Mesenchymal stem cell (in vitro differentiated cells and primary cell): Measurements from ENCODE around the gene ARHGEF5.
"Not testable (repeated sequence)": the region's sequence is repeated elsewhere in the genome, so short reads cannot be mapped to it uniquely, and the experiment has no call there.

ENCODE experiments used
- DNase-seq: peaks from one replicate; pipeline ENCODE4 v3.0.0-alpha.2; 2013
- H2AFZ ChIP-seq: one replicate; pipeline ENCODE4 v1.6.1; 2013; ENCODE audit warnings: low read depth, mild to moderate bottlenecking, control low read depth, inconsistent platforms, low read length, moderate library complexity
- H2AK5ac ChIP-seq: 2 replicates; pipeline ENCODE4 v1.6.1; 2013; ENCODE audit warnings: low read length, moderate library complexity, mild to moderate bottlenecking, inconsistent platforms; ENCODE audit not compliant: severe bottlenecking
- H2BK120ac ChIP-seq: one replicate; pipeline ENCODE4 v1.6.1; 2013; ENCODE audit warnings: low read depth, mild to moderate bottlenecking, inconsistent platforms, low read length, moderate library complexity
- H2BK12ac ChIP-seq, 2 experiments: one replicate each; pipeline ENCODE4 v1.6.1; 2013; ENCODE audit warnings: inconsistent platforms in 2 of 2, low read length in 2 of 2, mild to moderate bottlenecking in 2 of 2, moderate library complexity in 2 of 2, control low read depth in 1 of 2
- H2BK15ac ChIP-seq: one replicate; pipeline ENCODE4 v1.6.1; 2013; ENCODE audit warnings: mild to moderate bottlenecking, low read depth, inconsistent platforms; ENCODE audit not compliant: poor library complexity, severe bottlenecking
- H2BK5ac ChIP-seq: 2 replicates; pipeline ENCODE4 v1.6.1; 2013; ENCODE audit warnings: low read depth, mild to moderate bottlenecking, low read length, control low read depth, inconsistent platforms; ENCODE audit not compliant: poor library complexity, severe bottlenecking
- H3K14ac ChIP-seq, 2 experiments: one replicate each; pipeline ENCODE4 v1.6.1; 2013; ENCODE audit warnings: inconsistent platforms in 2 of 2, low read length in 2 of 2, control low read depth in 1 of 2, mild to moderate bottlenecking in 1 of 2, moderate library complexity in 1 of 2
- H3K18ac ChIP-seq, 2 experiments: one replicate each; pipeline ENCODE4 v1.6.1; 2013; ENCODE audit warnings: inconsistent platforms in 2 of 2, low read length in 2 of 2, control low read depth in 1 of 2, low read depth in 1 of 2, mild to moderate bottlenecking in 1 of 2
- H3K23ac ChIP-seq, 2 experiments: one replicate each; pipeline ENCODE4 v1.6.1; 2013; ENCODE audit warnings: inconsistent platforms in 2 of 2, low read length in 2 of 2, mild to moderate bottlenecking in 2 of 2, moderate library complexity in 2 of 2, control low read depth in 1 of 2
- H3K27ac ChIP-seq: 2 replicates; pipeline ENCODE4 v1.5.1; 2013; ENCODE audit warnings: mild to moderate bottlenecking, moderate library complexity, low read length, control low read depth, inconsistent platforms; ENCODE audit not compliant: poor library complexity, severe bottlenecking
- H3K27me3 ChIP-seq, 2 experiments: 2 replicates each; pipeline versions ENCODE4 v1.6.1 to v1.7.0; 2013; ENCODE audit warnings: low read length in 2 of 2, mild to moderate bottlenecking in 2 of 2, moderate library complexity in 2 of 2, control low read depth in 1 of 2, inconsistent platforms in 1 of 2; ENCODE audit not compliant: control insufficient read depth in 1 of 2, insufficient read depth in 1 of 2
- H3K36me3 ChIP-seq, 2 experiments: 2 replicates each; pipeline versions ENCODE4 v1.6.1 to v1.7.0; 2013; ENCODE audit warnings: low read length in 2 of 2, control low read depth in 1 of 2, inconsistent platforms in 1 of 2, low read depth in 1 of 2, mild to moderate bottlenecking in 1 of 2; ENCODE audit not compliant: insufficient read depth in 2 of 2, control insufficient read depth in 1 of 2
- H3K4ac ChIP-seq, 2 experiments: one replicate each; pipeline ENCODE4 v1.6.1; 2013; ENCODE audit warnings: inconsistent platforms in 2 of 2, low read length in 2 of 2, mild to moderate bottlenecking in 2 of 2, moderate library complexity in 2 of 2, control low read depth in 1 of 2, low read depth in 1 of 2
- H3K4me1 ChIP-seq: 2 replicates; pipeline ENCODE4 v1.6.1; 2013; ENCODE audit warnings: low read depth, low read length, control low read depth; ENCODE audit not compliant: control insufficient read depth, insufficient read depth
- H3K4me2 ChIP-seq: 2 replicates; pipeline ENCODE4 v1.6.1; 2013; ENCODE audit warnings: low read length, mild to moderate bottlenecking, inconsistent platforms; ENCODE audit not compliant: poor library complexity, severe bottlenecking
- H3K4me3 ChIP-seq, 2 experiments: 2 replicates each; pipeline versions ENCODE4 v1.5.1 to v1.7.0; 2013; ENCODE audit warnings: low read length in 2 of 2, mild to moderate bottlenecking in 2 of 2, control low read depth in 1 of 2, low read depth in 1 of 2; ENCODE audit not compliant: insufficient read depth in 1 of 2
- H3K79me1 ChIP-seq: replicated peaks from 2 replicates; pipeline ENCODE4 v1.6.1; 2013; ENCODE audit warnings: mild to moderate bottlenecking, control low read depth, low read length, inconsistent platforms; ENCODE audit not compliant: poor library complexity, severe bottlenecking
- H3K9ac ChIP-seq: 2 replicates; pipeline ENCODE4 v1.7.0; 2013; ENCODE audit warnings: mild to moderate bottlenecking, low read length, moderate library complexity
- H3K9me3 ChIP-seq: 2 replicates; pipeline ENCODE4 v1.7.0; 2013; ENCODE audit warnings: mild to moderate bottlenecking, low read length; ENCODE audit not compliant: control insufficient read depth
- H4K8ac ChIP-seq: one replicate; pipeline ENCODE4 v1.6.1; 2013; ENCODE audit warnings: inconsistent platforms, mild to moderate bottlenecking, low read length, moderate library complexity
- H4K91ac ChIP-seq: one replicate; pipeline ENCODE4 v1.6.1; 2013; ENCODE audit warnings: mild to moderate bottlenecking, low read length, inconsistent platforms
- WGBS: methylation state at CpG from one replicate; pipeline ENCODE4 v1.1.7; 2013; ENCODE audit warnings: mixed read lengths; 5-methylcytosine and 5-hydroxymethylcytosine counted together

The ARHGEF5 gene

DNA sequence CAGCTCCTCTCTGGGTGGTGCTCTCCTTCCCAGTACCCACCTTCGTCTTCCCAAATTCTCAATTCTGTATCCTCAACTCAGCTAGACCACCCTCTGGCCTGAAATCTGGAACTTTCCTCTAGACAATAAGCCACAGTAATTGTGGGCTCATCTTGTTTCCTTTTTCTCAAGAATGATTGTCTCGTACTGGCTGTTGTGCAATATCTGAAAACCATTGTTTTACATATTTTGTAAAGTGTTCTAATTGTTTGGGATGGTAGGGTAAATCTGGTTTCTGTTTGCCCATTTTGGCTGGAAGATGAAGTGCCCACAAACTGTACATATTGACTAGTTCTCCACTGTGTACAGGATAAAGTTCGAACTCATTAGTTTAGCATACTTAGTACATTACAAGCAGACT, 59.6 kb downstream of the ARHGEF5 start:
- Histone ChIP-seq H4K8ac (no peak overlapping the region), H2BK5ac (no peak overlapping the region), H3K9ac (no peak overlapping the region), H2BK15ac (no peak overlapping the region), H3K27me3 (peaks cover 9 to 16% of the 10 kb centered on the region in 2 experiments), H3K27ac (no peak overlapping the region), H3K4me1 (no peaks in the 10 kb centered on the region), H3K79me1 (no peaks in the 10 kb centered on the region), H3K4me3 (no peak overlapping the region), H2BK12ac (no peak overlapping the region), H3K9me3 (no peaks in the 10 kb centered on the region), H3K23ac (no peak overlapping the region), H3K4me2 (no peak overlapping the region), H2BK120ac (no peak overlapping the region), H4K91ac (no peak overlapping the region), H3K14ac (no peak overlapping the region), H3K18ac (no peak overlapping the region), H3K36me3 (no peaks in the 10 kb centered on the region), H2AK5ac (no peak overlapping the region), H3K4ac (no peak overlapping the region), H2AFZ (no peak overlapping the region)
- no peak for DNase-seq
- 71% methylated on average over 3 of the region's 3 CpGs for WGBS

DNA sequence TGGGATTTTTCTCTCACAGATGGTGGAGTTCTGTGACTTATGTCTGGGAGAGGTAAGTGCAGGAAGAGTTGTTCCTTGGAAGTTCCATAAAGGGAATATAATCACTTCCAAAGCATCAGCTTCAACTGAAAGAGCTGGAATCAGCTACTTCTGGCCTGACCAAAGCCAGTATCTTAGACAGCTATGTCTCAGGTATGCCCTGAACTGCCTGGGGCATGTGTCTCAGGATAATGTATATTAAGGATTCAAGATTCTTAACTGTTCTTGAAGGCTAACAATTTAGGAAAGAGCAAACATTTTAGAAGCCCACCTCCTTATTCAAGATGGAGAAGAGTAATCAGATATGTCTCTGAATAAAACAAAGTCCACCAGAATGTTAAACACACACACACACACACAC, 60.7 kb downstream of the ARHGEF5 start:
- Histone ChIP-seq H3K23ac (no peak overlapping the region), H3K18ac (no peak overlapping the region), H3K9me3 (no peaks in the 10 kb centered on the region), H3K27me3 (peaks cover 0 to 6% of the 10 kb centered on the region in 2 experiments), H3K4me1 (no peaks in the 10 kb centered on the region), H3K4ac (no peak overlapping the region), H3K9ac (no peak overlapping the region), H2BK120ac (no peak overlapping the region), H3K14ac (no peak overlapping the region), H2BK12ac (no peak overlapping the region), H3K79me1 (no peaks in the 10 kb centered on the region), H4K8ac (no peak overlapping the region), H2AFZ (no peak overlapping the region), H2BK15ac (no peak overlapping the region), H2AK5ac (no peak overlapping the region), H3K27ac (no peak overlapping the region), H3K36me3 (no peaks in the 10 kb centered on the region), H2BK5ac (no peak overlapping the region), H3K4me3 (no peak overlapping the region), H3K4me2 (no peak overlapping the region), H4K91ac (no peak overlapping the region)
- no peak for DNase-seq

GRCh38 chr7:144416341-144416740, 61.1 kb downstream of the ARHGEF5 start:
- no peak overlapping the region for H3K23ac ChIP-seq
- H2BK12ac ChIP-seq = no peak overlapping the region
- H3K9me3 ChIP-seq = no peaks in the 10 kb centered on the region
- no peak overlapping the region for H2BK120ac ChIP-seq
- no peaks in the 10 kb centered on the region for H3K79me1 ChIP-seq
- no peak for DNase-seq
- H3K4me2 ChIP-seq = no peak overlapping the region
- H3K27me3 ChIP-seq = peaks cover 0 to 6% of the 10 kb centered on the region in 2 experiments
- no peak overlapping the region for H3K4me3 ChIP-seq
- H3K4me1 ChIP-seq = no peaks in the 10 kb centered on the region
- no peak overlapping the region for H3K9ac ChIP-seq
- H3K36me3 ChIP-seq = no peaks in the 10 kb centered on the region
- H3K18ac ChIP-seq = no peak overlapping the region
- no peak overlapping the region for H2AK5ac ChIP-seq
- H2BK15ac ChIP-seq = no peak overlapping the region
- no peak overlapping the region for H4K91ac ChIP-seq
- no peak overlapping the region for H3K4ac ChIP-seq
- H2BK5ac ChIP-seq = no peak overlapping the region
- no peak overlapping the region for H3K14ac ChIP-seq
- no peak overlapping the region for H3K27ac ChIP-seq
- no peak overlapping the region for H2AFZ ChIP-seq
- no peak overlapping the region for H4K8ac ChIP-seq

DNA sequence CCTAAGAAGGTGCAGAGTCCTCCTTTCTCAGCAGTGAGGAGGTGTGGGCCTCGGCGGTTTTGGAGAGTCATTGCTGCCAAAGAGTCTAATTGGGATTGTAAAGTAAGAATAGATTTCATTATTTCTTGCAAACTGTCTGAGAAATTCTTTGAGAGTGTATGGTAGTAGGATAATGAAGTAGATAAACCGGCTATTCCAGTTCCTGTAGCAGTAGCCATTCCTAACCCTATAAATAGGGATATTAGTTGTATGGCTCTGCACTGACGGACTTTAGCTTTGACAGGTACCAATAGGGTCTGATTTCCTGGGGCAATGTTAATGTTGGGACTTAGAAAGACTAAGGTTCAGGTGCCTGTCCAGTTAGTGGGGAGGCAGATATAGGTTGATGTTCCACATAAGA, 63.7 kb downstream of the ARHGEF5 start:
- H3K18ac ChIP-seq, H2AFZ ChIP-seq, H3K79me1 ChIP-seq, H3K9me3 ChIP-seq, H3K4me2 ChIP-seq, H3K4me3 ChIP-seq, H2BK5ac ChIP-seq, H2BK15ac ChIP-seq, H4K8ac ChIP-seq, H3K4me1 ChIP-seq, H3K9ac ChIP-seq, H3K27ac ChIP-seq, H2AK5ac ChIP-seq, DNase-seq, H3K27me3 ChIP-seq, H4K91ac ChIP-seq, H2BK120ac ChIP-seq, H3K4ac ChIP-seq, H3K14ac ChIP-seq, H2BK12ac ChIP-seq, H3K36me3 ChIP-seq, H3K23ac ChIP-seq: not testable (repeated sequence)
- WGBS = 96% methylated on average over 4 of the region's 4 CpGs
